Measurements from ENCODE around the gene TMEM176A. TPM values are rescaled to one million over a fixed set of nuclear protein-coding genes. Genes with fewer than 3 reads are reported as not detected.

Gene TMEM176A
- total RNA-seq, 1 donor from 2014 or later: 11.0 TPM

GRCh38 chr7:150845421-150845861, 44.9 kb downstream of the TMEM176A start:
- Histone ChIP-seq H3K9me3 (ENCODE audit: control insufficient read depth in 3 of 3, low read length in 3 of 3) (no peaks in the 10 kb centered on the region), H3K4me3 (ENCODE audit: low read length in 3 of 3) (no peak overlapping the region), H3K27me3 (ENCODE audit: control insufficient read depth in 3 of 3, insufficient read depth in 3 of 3, low read length in 3 of 3) (no peaks in the 10 kb centered on the region), H3K4me1 (ENCODE audit: control insufficient read depth in 3 of 3, insufficient read depth in 3 of 3, low read length in 3 of 3) (no peaks in the 10 kb centered on the region), H3K9ac (ENCODE audit: low read depth in 1 of 3, low read length in 3 of 3) (no peak overlapping the region), H3K27ac (ENCODE audit: low read depth, low read length) (no peak overlapping the region), H3K36me3 (ENCODE audit: control insufficient read depth in 3 of 3, insufficient read depth in 3 of 3, low read length in 3 of 3) (no peaks in the 10 kb centered on the region)

GRCh38 chr7:150846291-150847115, 45.9 kb downstream of the TMEM176A start:
- Histone ChIP-seq H3K4me3 (ENCODE audit: low read length in 3 of 3) (no peak overlapping the region), H3K27ac (ENCODE audit: low read depth, low read length) (no peak overlapping the region), H3K4me1 (ENCODE audit: control insufficient read depth in 3 of 3, insufficient read depth in 3 of 3, low read length in 3 of 3) (no peaks in the 10 kb centered on the region), H3K36me3 (ENCODE audit: control insufficient read depth in 3 of 3, insufficient read depth in 3 of 3, low read length in 3 of 3) (no peaks in the 10 kb centered on the region), H3K9ac (ENCODE audit: low read depth in 1 of 3, low read length in 3 of 3) (no peak overlapping the region), H3K9me3 (ENCODE audit: control insufficient read depth in 3 of 3, low read length in 3 of 3) (no peaks in the 10 kb centered on the region), H3K27me3 (ENCODE audit: control insufficient read depth in 3 of 3, insufficient read depth in 3 of 3, low read length in 3 of 3) (peaks cover 0 to 2% (median 0%) of the 10 kb centered on the region in 3 donors)

- no peaks in the 10 kb centered on the region for H3K4me1 ChIP-seq (ENCODE audit: control insufficient read depth in 3 of 3, insufficient read depth in 3 of 3, low read length in 3 of 3)
- no peak overlapping the region for H3K9ac ChIP-seq (ENCODE audit: low read depth in 1 of 3, low read length in 3 of 3)
- no peak overlapping the region for H3K27ac ChIP-seq (ENCODE audit: low read depth, low read length)
- peaks cover 4 to 10% (median 8%) of the 10 kb centered on the region in 3 donors for H3K27me3 ChIP-seq (ENCODE audit: control insufficient read depth in 3 of 3, insufficient read depth in 3 of 3, low read length in 3 of 3)
- H3K4me3 ChIP-seq (ENCODE audit: low read length in 3 of 3): no peak overlapping the region
- no peaks in the 10 kb centered on the region for H3K36me3 ChIP-seq (ENCODE audit: control insufficient read depth in 3 of 3, insufficient read depth in 3 of 3, low read length in 3 of 3)
- H3K9me3 ChIP-seq (ENCODE audit: control insufficient read depth in 3 of 3, low read length in 3 of 3): no peaks in the 10 kb centered on the region
Measured at GRCh38 chr7:150847536-150847935, 47.0 kb downstream of the TMEM176A start.

- no peak overlapping the region for H3K27ac ChIP-seq (ENCODE audit: low read depth, low read length)
- H3K9me3 ChIP-seq (ENCODE audit: control insufficient read depth in 3 of 3, low read length in 3 of 3): no peaks in the 10 kb centered on the region
- no peaks in the 10 kb centered on the region for H3K4me1 ChIP-seq (ENCODE audit: control insufficient read depth in 3 of 3, insufficient read depth in 3 of 3, low read length in 3 of 3)
- peaks cover 8 to 13% (median 11%) of the 10 kb centered on the region in 3 donors for H3K27me3 ChIP-seq (ENCODE audit: control insufficient read depth in 3 of 3, insufficient read depth in 3 of 3, low read length in 3 of 3)
- H3K4me3 ChIP-seq (ENCODE audit: low read length in 3 of 3): no peak overlapping the region
- H3K9ac ChIP-seq (ENCODE audit: low read depth in 1 of 3, low read length in 3 of 3): no peak overlapping the region
- H3K36me3 ChIP-seq (ENCODE audit: control insufficient read depth in 3 of 3, insufficient read depth in 3 of 3, low read length in 3 of 3): no peaks in the 10 kb centered on the region
Measured at GRCh38 chr7:150848111-150848510, 47.5 kb downstream of the TMEM176A start.

- H3K4me1 ChIP-seq (ENCODE audit: control insufficient read depth in 3 of 3, insufficient read depth in 3 of 3, low read length in 3 of 3): no peaks in the 10 kb centered on the region
- peaks cover 9 to 13% (median 11%) of the 10 kb centered on the region in 3 donors for H3K27me3 ChIP-seq (ENCODE audit: control insufficient read depth in 3 of 3, insufficient read depth in 3 of 3, low read length in 3 of 3)
- H3K27ac ChIP-seq (ENCODE audit: low read depth, low read length): no peak overlapping the region
- no peak overlapping the region for H3K4me3 ChIP-seq (ENCODE audit: low read length in 3 of 3)
- no peaks in the 10 kb centered on the region for H3K9me3 ChIP-seq (ENCODE audit: control insufficient read depth in 3 of 3, low read length in 3 of 3)
- H3K36me3 ChIP-seq (ENCODE audit: control insufficient read depth in 3 of 3, insufficient read depth in 3 of 3, low read length in 3 of 3): no peaks in the 10 kb centered on the region
- H3K9ac ChIP-seq (ENCODE audit: low read depth in 1 of 3, low read length in 3 of 3): no peak overlapping the region
Measured at GRCh38 chr7:150848561-150849115, 48.1 kb downstream of the TMEM176A start.

GRCh38 chr7:150849204-150849775, 48.7 kb downstream of the TMEM176A start:
- no peak overlapping the region for H3K27ac ChIP-seq (ENCODE audit: low read depth, low read length)
- no peaks in the 10 kb centered on the region for H3K9me3 ChIP-seq (ENCODE audit: control insufficient read depth in 3 of 3, low read length in 3 of 3)
- no peak overlapping the region for H3K9ac ChIP-seq (ENCODE audit: low read depth in 1 of 3, low read length in 3 of 3)
- no peaks in the 10 kb centered on the region for H3K4me1 ChIP-seq (ENCODE audit: control insufficient read depth in 3 of 3, insufficient read depth in 3 of 3, low read length in 3 of 3)
- H3K4me3 ChIP-seq (ENCODE audit: low read length in 3 of 3): no peak overlapping the region
- no peaks in the 10 kb centered on the region for H3K36me3 ChIP-seq (ENCODE audit: control insufficient read depth in 3 of 3, insufficient read depth in 3 of 3, low read length in 3 of 3)
- peaks cover 9 to 19% (median 11%) of the 10 kb centered on the region in 3 donors for H3K27me3 ChIP-seq (ENCODE audit: control insufficient read depth in 3 of 3, insufficient read depth in 3 of 3, low read length in 3 of 3)

- no peak overlapping the region for H3K27ac ChIP-seq (ENCODE audit: low read depth, low read length)
- no peak overlapping the region for H3K4me3 ChIP-seq (ENCODE audit: low read length in 3 of 3)
- no peaks in the 10 kb centered on the region for H3K9me3 ChIP-seq (ENCODE audit: control insufficient read depth in 3 of 3, low read length in 3 of 3)
- H3K4me1 ChIP-seq (ENCODE audit: control insufficient read depth in 3 of 3, insufficient read depth in 3 of 3, low read length in 3 of 3): no peaks in the 10 kb centered on the region
- H3K27me3 ChIP-seq (ENCODE audit: control insufficient read depth in 3 of 3, insufficient read depth in 3 of 3, low read length in 3 of 3): peaks cover 11 to 28% (median 15%) of the 10 kb centered on the region in 3 donors
- no peaks in the 10 kb centered on the region for H3K36me3 ChIP-seq (ENCODE audit: control insufficient read depth in 3 of 3, insufficient read depth in 3 of 3, low read length in 3 of 3)
- H3K9ac ChIP-seq (ENCODE audit: low read depth in 1 of 3, low read length in 3 of 3): no peak overlapping the region
Measured at GRCh38 chr7:150850273-150850672, 49.7 kb downstream of the TMEM176A start.

GRCh38 chr7:150851492-150852370, 51.2 kb downstream of the TMEM176A start:
- Histone ChIP-seq H3K4me1 (ENCODE audit: control insufficient read depth in 3 of 3, insufficient read depth in 3 of 3, low read length in 3 of 3) (no peaks in the 10 kb centered on the region), H3K9me3 (ENCODE audit: control insufficient read depth in 3 of 3, low read length in 3 of 3) (no peaks in the 10 kb centered on the region), H3K36me3 (ENCODE audit: control insufficient read depth in 3 of 3, insufficient read depth in 3 of 3, low read length in 3 of 3) (no peaks in the 10 kb centered on the region), H3K4me3 (ENCODE audit: low read length in 3 of 3) (no peak overlapping the region), H3K27ac (ENCODE audit: low read depth, low read length) (no peak overlapping the region), H3K9ac (ENCODE audit: low read depth in 1 of 3, low read length in 3 of 3) (no peak overlapping the region), H3K27me3 (ENCODE audit: control insufficient read depth in 3 of 3, insufficient read depth in 3 of 3, low read length in 3 of 3) (peaks cover 11 to 29% (median 15%) of the 10 kb centered on the region in 3 donors)

GRCh38 chr7:150852371-150852905, 51.9 kb downstream of the TMEM176A start, which contains the start of gene AOC1:
Gene AOC1 (plus strand): TSS chr7:150852517. CDS start chr7:150856471, 3,954 bp downstream.
- H3K9me3 ChIP-seq (ENCODE audit: control insufficient read depth in 3 of 3, low read length in 3 of 3): no peaks in the 10 kb centered on the region
- peaks cover 11 to 29% (median 15%) of the 10 kb centered on the region in 3 donors for H3K27me3 ChIP-seq (ENCODE audit: control insufficient read depth in 3 of 3, insufficient read depth in 3 of 3, low read length in 3 of 3)
- H3K4me3 ChIP-seq (ENCODE audit: low read length in 3 of 3): no peak within 1 kb of the TSS
- no peak within 1 kb of the TSS for H3K27ac ChIP-seq (ENCODE audit: low read depth, low read length)
- no peaks in the 10 kb centered on the region for H3K4me1 ChIP-seq (ENCODE audit: control insufficient read depth in 3 of 3, insufficient read depth in 3 of 3, low read length in 3 of 3)
- no peak within 1 kb of the TSS for H3K9ac ChIP-seq (ENCODE audit: low read depth in 1 of 3, low read length in 3 of 3)
- H3K36me3 ChIP-seq (ENCODE audit: control insufficient read depth in 3 of 3, insufficient read depth in 3 of 3, low read length in 3 of 3): no peaks in the 10 kb centered on the region
